Stimulated activated CD8-positive, alpha-beta memory T cell treated with anti-CD3 and anti-CD28 coated beads, Interleukin-12 subunit alpha, Interleukin-12 subunit beta, amount 100 ng/mL, for 24 hours (primary cell): ENCODE results near the gene TEX35.

Experiments
- DNase-seq: peaks from one replicate; pipeline ENCODE4 v3.0.0-alpha.2; 2020; ENCODE audit errors: extremely low read depth

TEX35 gene

GRCh38 chr1:178518894-178519293 is 6.0 kb downstream of the TEX35 start:
- no peak for DNase-seq

DNA sequence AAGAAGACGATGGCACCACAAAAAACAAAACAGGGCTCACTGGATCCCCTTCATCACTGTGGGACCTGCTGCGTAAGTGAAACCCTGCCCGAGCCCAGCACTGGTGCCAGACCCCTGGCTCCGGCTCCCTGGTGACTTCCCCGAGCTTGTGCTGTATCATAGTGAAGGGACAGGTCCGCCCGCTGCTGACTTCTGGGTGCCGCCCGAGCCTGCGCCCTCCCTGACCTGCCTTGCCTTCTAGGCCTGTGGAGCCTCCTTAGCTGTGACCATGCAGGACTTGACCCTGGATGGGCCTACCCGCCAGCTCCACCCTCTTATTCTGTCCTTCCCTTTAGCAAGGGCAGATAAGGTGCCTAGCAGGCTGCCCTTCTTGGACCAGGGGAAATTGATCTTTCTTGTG is 7.9 kb downstream of the TEX35 start:
- no peak for DNase-seq

DNA sequence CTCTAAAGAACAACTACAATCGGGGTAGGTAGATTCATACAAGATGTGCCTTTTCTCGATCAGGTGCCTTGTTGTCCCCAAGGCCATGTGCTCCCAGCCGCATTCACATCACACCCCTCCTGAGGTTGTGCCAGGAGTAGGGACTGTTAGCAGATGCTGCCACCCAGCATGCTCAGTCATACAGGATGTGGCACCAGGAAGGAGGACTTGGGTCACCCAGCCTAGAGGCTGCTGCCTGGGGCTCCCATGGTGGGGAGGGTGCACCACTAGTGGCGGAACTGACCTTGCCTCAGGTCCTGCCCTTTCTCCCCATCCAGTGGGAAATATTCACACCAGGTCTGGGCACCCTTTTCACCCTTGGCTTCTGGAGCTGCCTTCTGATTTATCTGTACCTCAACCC is 8.3 kb downstream of the TEX35 start:
- DNase-seq: no peak

DNA sequence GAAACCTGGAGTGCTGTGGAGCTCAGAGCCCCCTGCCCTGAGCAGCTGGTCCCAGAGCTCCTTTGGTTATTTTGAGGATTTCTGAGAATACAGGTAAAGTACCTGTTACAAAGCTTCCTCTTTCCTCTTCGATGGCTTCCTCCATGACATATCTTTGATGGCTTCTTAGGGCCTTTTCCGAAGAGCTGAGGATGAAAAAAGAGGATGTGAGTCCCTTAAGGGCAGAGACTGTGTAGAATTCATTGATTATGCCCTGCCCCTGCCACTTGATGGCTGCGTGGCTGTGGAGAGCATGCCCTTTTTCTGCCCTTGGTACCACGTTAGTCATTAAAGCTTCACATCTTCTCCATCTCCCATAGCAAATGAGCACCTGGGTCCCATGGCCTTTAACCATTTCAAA is 14.2 kb downstream of the TEX35 start:
- DNase-seq: no peak

DNA sequence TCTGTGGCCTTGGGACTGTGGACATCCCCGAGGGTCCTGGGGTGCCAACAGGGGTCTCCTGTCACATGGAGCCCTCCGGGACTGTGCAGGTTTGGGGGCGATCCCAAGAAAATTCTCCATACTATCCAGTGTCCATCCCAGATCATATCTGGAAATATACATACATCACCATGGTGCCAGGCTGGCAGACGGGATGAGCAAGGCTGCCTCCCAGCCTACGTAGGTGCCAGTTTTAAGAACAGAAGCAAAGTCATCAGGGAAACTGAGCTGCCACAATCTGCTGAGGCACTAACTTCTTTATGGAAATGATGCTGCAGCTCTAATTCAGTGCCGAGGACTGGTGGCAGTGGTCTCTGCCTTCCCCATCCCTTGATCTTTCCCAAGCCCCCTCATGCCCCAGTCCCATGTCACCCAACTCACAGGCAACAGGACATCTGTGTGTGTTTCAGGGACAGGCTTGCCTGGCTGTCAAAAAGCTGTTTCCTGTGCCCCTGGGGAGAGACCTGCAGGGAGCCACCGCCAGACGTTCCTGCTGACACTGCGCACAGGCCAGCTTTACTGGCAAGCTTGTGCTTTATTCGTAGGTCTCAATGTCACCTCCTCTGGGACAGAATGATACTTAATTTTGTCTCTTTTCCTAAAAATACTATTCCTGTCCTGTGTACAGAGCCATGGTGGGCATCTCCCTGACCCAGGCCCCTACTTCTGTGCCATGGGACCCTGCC is 15.5 kb downstream of the TEX35 start:
- no peak for DNase-seq

DNA sequence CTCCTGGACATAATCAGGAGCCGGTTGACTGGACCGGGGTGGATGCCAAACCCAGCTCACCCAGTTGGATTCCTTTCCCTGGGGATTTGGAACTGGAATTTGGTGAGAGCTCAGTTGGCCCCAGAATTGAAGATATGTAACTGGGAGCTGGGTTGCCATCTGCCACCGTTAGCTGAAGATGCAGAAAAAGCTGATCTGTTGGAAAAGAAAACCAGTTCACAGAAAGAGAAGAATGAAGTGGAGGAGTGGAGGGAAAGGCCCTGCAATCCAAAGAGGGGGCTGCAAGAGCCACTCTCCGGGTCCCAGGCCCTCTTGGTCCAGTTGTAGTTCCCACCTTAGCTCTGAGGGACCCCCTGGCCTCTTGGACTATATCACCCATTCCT is 16.0 kb downstream of the TEX35 start:
- no peak for DNase-seq

DNA sequence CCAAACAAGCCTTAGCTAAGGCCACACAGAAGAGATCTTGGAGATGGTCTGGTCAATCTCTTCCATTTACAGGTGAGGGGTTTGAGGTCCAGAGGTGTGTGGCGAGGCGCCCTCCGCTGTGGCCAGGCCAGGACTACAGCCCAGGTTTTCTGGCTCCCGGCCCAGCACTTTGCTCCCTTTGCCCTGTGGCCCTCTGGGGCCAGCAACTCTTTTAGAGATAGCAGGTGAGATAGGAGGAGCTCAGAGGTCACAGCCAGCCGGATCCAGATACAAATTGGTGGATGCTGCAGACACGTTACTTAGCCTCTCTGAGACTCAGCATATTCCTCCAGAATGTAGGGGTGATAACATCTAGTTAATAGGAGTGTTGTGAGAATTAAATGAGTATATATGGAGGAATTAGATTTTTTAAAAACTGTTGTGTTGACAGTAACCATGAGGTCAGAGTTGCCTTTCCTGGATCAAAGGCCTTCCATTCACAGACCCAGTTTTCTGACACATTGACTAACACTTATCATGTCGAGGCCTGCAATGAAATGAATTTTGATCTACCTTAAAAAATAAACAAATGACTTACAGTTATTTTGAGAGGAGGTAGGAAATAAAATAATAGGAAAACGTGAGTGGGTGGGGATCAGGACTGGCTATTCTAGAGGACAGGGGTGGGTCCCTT is 16.6 kb downstream of the TEX35 start:
- no peak for DNase-seq

- DNase-seq: no peak
These were observed 17.1 kb downstream of the TEX35 start for GRCh38 chr1:178530037-178530402.

DNA sequence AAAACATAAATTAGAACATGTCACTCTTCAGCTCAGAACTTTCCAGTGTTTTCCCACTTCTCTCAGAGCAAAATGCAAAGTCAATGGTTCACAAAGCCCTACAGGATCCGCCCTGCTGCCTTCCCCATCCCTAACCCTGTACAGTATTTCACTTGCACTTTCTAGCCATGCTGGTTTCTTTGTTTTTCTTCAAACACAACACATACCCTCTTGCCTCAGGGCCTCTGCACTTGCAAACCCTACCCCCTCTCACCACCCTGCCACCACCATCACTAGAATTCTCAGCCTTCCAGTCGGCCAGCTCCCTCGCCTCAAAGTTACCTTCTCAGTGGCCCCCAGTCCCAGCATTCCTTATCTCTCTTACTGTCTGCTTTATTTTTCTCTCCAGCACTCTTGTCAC is 17.6 kb downstream of the TEX35 start:
- no peak for DNase-seq

DNA sequence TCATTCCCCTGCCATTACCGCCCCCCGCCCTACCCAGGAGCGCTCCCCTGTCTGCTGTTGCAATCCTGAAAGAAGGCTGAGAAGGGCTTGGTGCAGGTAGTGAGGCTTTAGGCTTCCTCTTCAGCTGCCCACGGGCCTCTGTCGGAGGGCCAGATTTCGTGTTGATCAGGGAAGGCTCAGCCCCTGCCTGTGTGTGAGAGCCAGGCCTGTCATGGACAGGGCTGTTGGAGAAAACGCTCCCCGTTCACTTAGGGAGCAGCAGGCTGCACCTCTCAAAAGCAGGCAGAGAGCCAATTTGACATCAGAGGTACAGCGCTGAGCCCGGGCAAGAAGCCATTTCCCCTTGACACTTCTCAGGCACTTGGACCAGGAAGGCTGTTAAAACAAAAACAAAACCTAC is 19.0 kb downstream of the TEX35 start:
- DNase-seq: no peak

GRCh38 chr1:178532392-178532791 is 19.5 kb downstream of the TEX35 start:
- no peak for DNase-seq

DNA sequence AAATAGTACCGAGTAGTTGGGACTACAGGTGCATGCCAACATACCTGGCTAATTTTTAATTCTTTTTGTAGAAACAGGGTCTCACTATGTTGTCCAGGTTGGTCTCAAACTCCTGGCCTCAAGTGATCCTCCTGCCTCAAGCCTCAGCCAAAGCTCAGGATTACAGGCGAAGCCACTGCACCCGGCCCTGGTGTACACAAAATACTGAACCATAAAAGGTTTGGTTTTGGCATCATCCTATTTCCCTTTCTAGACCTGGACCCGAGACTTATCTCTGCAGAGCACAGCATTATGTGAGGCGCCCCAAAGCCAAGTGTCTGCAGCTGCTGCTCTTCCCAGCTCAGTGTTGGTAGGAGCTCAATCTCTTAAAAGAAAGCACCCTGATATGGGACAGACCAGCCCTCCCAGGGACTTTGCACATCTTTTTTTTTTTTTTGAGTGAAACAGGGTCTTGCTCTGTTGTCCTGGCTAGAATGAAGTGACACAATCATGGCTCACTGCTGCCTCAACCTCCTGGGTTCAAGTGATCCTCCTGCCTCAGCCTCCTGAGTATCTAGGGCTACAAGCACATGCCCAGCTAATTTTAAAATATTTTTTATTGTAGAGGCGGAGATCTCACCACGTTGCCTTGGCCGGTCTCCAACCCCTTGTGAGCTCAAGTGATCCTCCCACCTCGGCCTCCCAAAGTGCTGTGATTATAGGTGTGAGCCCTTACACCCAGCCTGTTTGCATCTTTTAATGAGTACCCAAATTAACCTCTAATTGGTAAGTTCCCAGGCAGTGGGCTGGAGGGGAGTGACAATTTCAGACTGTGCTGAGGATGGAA is 20.4 kb downstream of the TEX35 start:
- DNase-seq: no peak

- DNase-seq: no peak
These were observed 21.4 kb downstream of the TEX35 start for GRCh38 chr1:178534137-178534868.

DNA sequence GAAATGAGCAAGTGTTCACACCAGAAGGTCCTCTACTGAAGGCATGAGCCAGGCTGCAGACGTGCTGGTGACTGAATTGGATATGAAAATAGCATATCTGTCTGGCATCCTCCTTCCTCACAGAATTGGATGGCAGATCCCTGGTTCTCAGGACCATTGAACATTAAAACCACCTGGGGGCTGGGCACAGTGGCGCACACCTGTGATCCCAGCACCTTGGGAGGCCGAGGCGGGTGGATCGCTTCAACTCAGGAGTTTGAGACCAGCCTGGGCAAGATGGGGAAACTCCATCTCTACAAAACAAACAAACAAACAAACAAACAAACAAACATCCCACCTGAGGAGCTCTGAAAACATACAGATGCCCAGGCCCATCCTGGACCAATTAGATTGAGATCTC is 23.4 kb downstream of the TEX35 start:
- no peak for DNase-seq

GRCh38 chr1:178536844-178537371 is 24.0 kb downstream of the TEX35 start:
- no peak for DNase-seq

GRCh38 chr1:178537382-178538090 is 24.6 kb downstream of the TEX35 start:
- DNase-seq: no peak

DNA sequence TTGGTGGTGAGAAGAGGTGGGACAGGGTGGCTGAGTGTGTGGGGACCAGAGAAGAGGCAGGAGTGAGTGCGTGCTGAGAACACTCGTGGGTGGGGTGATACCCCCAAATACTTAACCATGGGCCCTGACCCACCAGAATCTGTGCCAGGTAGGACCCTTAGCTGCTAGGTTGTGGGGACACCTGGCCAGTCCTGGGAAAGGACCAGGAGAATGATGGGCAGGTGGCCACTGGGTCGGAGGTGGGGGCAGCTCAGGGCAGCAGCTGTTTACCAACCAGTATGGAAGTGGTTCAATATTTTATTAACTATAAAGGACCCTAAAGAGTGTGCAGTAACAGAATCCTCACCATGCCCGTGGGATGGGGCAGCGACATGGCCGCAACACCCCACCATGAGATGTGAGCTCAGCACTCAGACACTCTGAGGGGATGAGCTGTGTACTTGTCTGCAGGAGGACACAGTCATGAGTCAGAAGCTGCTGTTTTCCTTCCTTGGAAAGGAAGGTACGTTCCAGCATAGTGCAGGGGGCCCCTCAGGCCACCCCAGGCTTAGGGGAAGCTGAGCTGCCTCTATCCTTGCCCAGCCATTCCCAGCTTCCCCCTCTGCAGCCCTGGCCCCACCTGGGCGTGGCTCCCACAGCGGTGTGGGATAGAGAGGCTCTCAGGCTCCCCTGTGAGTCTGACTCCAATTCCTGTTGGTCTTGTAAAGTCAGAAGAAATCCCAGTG is 25.4 kb downstream of the TEX35 start:
- DNase-seq: no peak

GRCh38 chr1:178539291-178539690 is 26.4 kb downstream of the TEX35 start:
- DNase-seq: no peak

DNA sequence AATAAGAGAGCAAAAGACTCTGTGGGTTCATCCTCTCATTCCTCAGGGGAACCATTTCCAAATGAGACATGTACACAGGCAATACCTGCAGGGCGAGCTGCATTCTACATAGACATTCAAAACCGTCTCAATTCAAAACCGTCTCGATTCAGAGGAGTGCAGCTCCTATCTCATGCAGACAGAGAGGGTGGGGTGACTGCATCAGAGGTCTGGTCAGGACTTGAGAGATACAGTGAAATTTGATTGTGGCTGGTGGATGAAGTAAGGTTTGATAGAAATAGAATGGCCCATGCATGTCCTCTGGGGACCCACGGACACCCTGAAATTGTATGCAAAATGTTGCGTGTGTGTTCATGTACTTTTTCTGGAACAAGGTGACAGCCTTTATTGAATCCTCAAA is 27.3 kb downstream of the TEX35 start:
- no peak for DNase-seq

DNA sequence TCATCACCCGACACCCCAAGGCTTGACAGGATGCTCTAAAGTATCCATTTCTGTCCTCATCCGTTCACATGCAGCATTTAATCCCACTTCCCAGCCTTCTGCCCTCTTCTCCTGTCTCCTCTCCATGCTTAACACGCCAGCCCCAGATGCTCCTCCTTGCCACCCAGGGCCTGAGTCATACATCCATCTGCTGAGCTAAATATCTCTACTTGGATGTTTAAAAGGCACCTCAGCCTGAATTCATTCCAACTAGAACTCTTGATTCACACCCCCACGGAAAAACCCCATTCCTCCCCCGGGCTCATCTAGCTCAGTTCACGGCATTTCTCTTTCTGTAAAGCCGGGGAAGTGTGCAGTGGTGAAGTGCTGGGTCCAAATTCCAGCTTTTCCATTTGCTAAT is 27.7 kb downstream of the TEX35 start:
- no peak for DNase-seq

GRCh38 chr1:178541379-178541778 is 28.5 kb downstream of the TEX35 start:
- no peak for DNase-seq
